PC-9 (cell line): ENCODE results near the gene SH3BGR. TPM values are rescaled to one million over a fixed set of nuclear protein-coding genes. Genes with fewer than 3 reads are reported as not detected.

Experiments
- BruUV-seq: library from RNA; stranded (reverse); fragments of 400-500 nt; replicated peaks from 2 replicates; lab custom pipeline; 2021; lab: Mats Ljungman, UMichigan
- CTCF ChIA-PET: fragments of 300-600 bp; sonication (Branson Sonifier 250); formaldehyde crosslinking; loops from one replicate; lab custom pipeline; 2022; ENCODE audit warnings: antibody characterized with exemption; lab: Charles Lee
- POLR2A ChIA-PET: fragments of 300-600 bp; sonication (Branson Sonifier 250); formaldehyde crosslinking; loops from one replicate; lab custom pipeline; 2022; ENCODE audit warnings: antibody characterized with exemption; ENCODE audit not compliant: unreplicated experiment; lab: Charles Lee
- DNase-seq, 2 experiments: peaks; one replicate each; pipeline versions ENCODE4 v3.0.0 to v3.0.0-alpha.2; 2015 to 2022; ENCODE audit warnings: mixed read lengths in 1 of 2
- H2AFZ ChIP-seq: fragments of 200-600 bp; sonication (generic); 2 replicates; pipeline ENCODE4 v1.8.1; 2017; ENCODE audit warnings: antibody characterized with exemption
- H3F3A ChIP-seq: fragments of 200-600 bp; sonication (generic); 2 replicates; pipeline ENCODE4 v1.8.1; 2017; ENCODE audit warnings: antibody characterized with exemption, mild to moderate bottlenecking, low read depth; ENCODE audit not compliant: insufficient read depth
- H3K27ac ChIP-seq: fragments of 200-600 bp; sonication (generic); 2 replicates; pipeline ENCODE4 v1.6.1; 2016; ENCODE audit warnings: mixed run types
- H3K27me3 ChIP-seq: fragments of 200-600 bp; sonication (generic); 2 replicates; pipeline ENCODE4 v1.6.1; 2016; ENCODE audit warnings: low read depth, mixed run types; ENCODE audit not compliant: insufficient read depth
- H3K36me3 ChIP-seq: fragments of 200-600 bp; sonication (generic); 2 replicates; pipeline ENCODE4 v1.6.1; 2016; ENCODE audit warnings: low read depth, mixed run types
- H3K4me1 ChIP-seq: fragments of 200-600 bp; sonication (generic); replicated peaks from 2 replicates; pipeline ENCODE4 v1.6.1; 2016; ENCODE audit warnings: mixed run types; ENCODE audit not compliant: insufficient read depth
- H3K4me2 ChIP-seq: fragments of 200-600 bp; sonication (generic); 2 replicates; pipeline ENCODE4 v1.6.1; 2017; ENCODE audit warnings: mixed run types
- H3K4me3 ChIP-seq: fragments of 200-600 bp; sonication (generic); 2 replicates; pipeline ENCODE4 v1.6.1; 2016; ENCODE audit warnings: mixed run types
- H3K79me2 ChIP-seq: fragments of 200-600 bp; sonication (generic); 2 replicates; pipeline ENCODE4 v1.6.1; 2017; ENCODE audit warnings: low read depth, mixed run types
- H3K9me2 ChIP-seq: fragments of 200-600 bp; sonication (generic); 2 replicates; pipeline ENCODE4 v1.8.1; 2017; ENCODE audit warnings: mild to moderate bottlenecking; ENCODE audit not compliant: insufficient read depth
- H3K9me3 ChIP-seq: fragments of 200-600 bp; sonication (generic); 2 replicates; pipeline ENCODE4 v1.8.1; 2016; ENCODE audit warnings: low read depth; ENCODE audit not compliant: insufficient read depth
- H4K20me1 ChIP-seq: fragments of 200-600 bp; sonication (generic); 2 replicates; pipeline ENCODE4 v1.8.1; 2017; ENCODE audit not compliant: insufficient read depth
- EZH2 ChIP-seq: fragments of 200-600 bp; sonication (generic); IDR thresholded peaks from 2 replicates; pipeline ENCODE4 v1.8.0; 2017; ENCODE audit warnings: antibody characterized with exemption, low read depth
- intact Hi-C: fragments of 100-400 bp; cut with micrococcal nuclease; formaldehyde crosslinking; loops from one replicate; pipeline ENCODE4 v1.10.0; 2022; ENCODE audit not compliant: unreplicated experiment
- total RNA-seq: library from RNA; stranded (reverse); gene quantifications from 2 replicates; pipeline ENCODE4 v1.2.3, GENCODE V29; 2021
- TF ChIP-seq, protein P1 (sequence below): fragments of 200-600 bp; sonication (generic); conservative IDR thresholded peaks from 2 replicates; pipeline ENCODE4 v1.6.1; 2017; ENCODE audit warnings: mixed run types, antibody characterized with exemption, mild to moderate bottlenecking, moderate library complexity

SH3BGR gene
- total RNA-seq, 1 experiment from 2014 or later, result 4.5 TPM

GRCh38 chr21:39456665-39457064 lies 4.9 kb downstream of the SH3BGR start:
- ChIA-PET CTCF (no interaction called here), POLR2A (no interaction called here)
- Histone ChIP-seq H3K27me3 (no peaks in the 10 kb centered on the region), H3K4me2 (no peak overlapping the region), H4K20me1 (no peaks in the 10 kb centered on the region), H3K79me2 (no peaks in the 10 kb centered on the region), H2AFZ (no peak overlapping the region), H3K9me2 (no peaks in the 10 kb centered on the region), H3K9me3 (no peaks in the 10 kb centered on the region), H3F3A (no peaks in the 10 kb centered on the region), H3K27ac (no peak overlapping the region), H3K4me1 (no peaks in the 10 kb centered on the region), H3K4me3 (no peak overlapping the region), H3K36me3 (no peaks in the 10 kb centered on the region)
- TF ChIP-seq, protein P1, sequence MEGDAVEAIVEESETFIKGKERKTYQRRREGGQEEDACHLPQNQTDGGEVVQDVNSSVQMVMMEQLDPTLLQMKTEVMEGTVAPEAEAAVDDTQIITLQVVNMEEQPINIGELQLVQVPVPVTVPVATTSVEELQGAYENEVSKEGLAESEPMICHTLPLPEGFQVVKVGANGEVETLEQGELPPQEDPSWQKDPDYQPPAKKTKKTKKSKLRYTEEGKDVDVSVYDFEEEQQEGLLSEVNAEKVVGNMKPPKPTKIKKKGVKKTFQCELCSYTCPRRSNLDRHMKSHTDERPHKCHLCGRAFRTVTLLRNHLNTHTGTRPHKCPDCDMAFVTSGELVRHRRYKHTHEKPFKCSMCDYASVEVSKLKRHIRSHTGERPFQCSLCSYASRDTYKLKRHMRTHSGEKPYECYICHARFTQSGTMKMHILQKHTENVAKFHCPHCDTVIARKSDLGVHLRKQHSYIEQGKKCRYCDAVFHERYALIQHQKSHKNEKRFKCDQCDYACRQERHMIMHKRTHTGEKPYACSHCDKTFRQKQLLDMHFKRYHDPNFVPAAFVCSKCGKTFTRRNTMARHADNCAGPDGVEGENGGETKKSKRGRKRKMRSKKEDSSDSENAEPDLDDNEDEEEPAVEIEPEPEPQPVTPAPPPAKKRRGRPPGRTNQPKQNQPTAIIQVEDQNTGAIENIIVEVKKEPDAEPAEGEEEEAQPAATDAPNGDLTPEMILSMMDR, result peak; percentile 41; the same call in 1 of the 2 replicates
- TF ChIP-seq EZH2, result no peak
- DNase-seq, result no peak
- intact Hi-C loops, result no loop called here
- no TSS peak for BruUV-seq

- Histone ChIP-seq H4K20me1 (no peaks in the 10 kb centered on the region), H3K4me3 (no peak overlapping the region), H3K27ac (no peak overlapping the region), H3K4me2 (no peak overlapping the region), H3K79me2 (no peaks in the 10 kb centered on the region), H3K4me1 (no peaks in the 10 kb centered on the region), H3K9me3 (no peaks in the 10 kb centered on the region), H3K9me2 (no peaks in the 10 kb centered on the region), H3K36me3 (no peaks in the 10 kb centered on the region), H2AFZ (no peak overlapping the region), H3F3A (no peaks in the 10 kb centered on the region), H3K27me3 (no peaks in the 10 kb centered on the region)
- ChIA-PET POLR2A (no interaction called here), CTCF (no interaction called here)
- TF ChIP-seq, protein P1, result no peak
- TF ChIP-seq EZH2, result no peak
- BruUV-seq, result no TSS peak
- intact Hi-C loops, result no loop called here
- DNase-seq, result no peak
Measured at GRCh38 chr21:39461419-39461818, 9.6 kb downstream of the SH3BGR start.

- no peaks in the 10 kb centered on the region for H3K27me3 ChIP-seq
- ChIA-PET CTCF (no interaction called here), POLR2A (no interaction called here)
- intact Hi-C loops, result no loop called here
- no peaks in the 10 kb centered on the region for H3F3A ChIP-seq
- no peak for DNase-seq
- no peak overlapping the region for H3K27ac ChIP-seq
- no TSS peak for BruUV-seq
- H3K4me3 ChIP-seq, result no peak overlapping the region
- H3K4me2 ChIP-seq, result no peak overlapping the region
- no peak overlapping the region for H2AFZ ChIP-seq
- no peaks in the 10 kb centered on the region for H4K20me1 ChIP-seq
- H3K9me3 ChIP-seq, result no peaks in the 10 kb centered on the region
- H3K9me2 ChIP-seq, result no peaks in the 10 kb centered on the region
- H3K4me1 ChIP-seq, result no peaks in the 10 kb centered on the region
- H3K79me2 ChIP-seq, result no peaks in the 10 kb centered on the region
- TF ChIP-seq, protein P1, result no peak
- TF ChIP-seq EZH2, result no peak
- no peaks in the 10 kb centered on the region for H3K36me3 ChIP-seq
Measured at GRCh38 chr21:39463308-39463707, 11.5 kb downstream of the SH3BGR start.
